Neural progenitor cell (in vitro differentiated cells): ENCODE measurements around the gene PITRM1. TPM values are rescaled to one million over a fixed set of nuclear protein-coding genes. Genes with fewer than 3 reads are reported as not detected.
A peak's percentile ranks its signal among the peaks of the same experiment; 100 is the strongest.

ENCODE experiments used
- DNase-seq: peaks from one replicate; pipeline ENCODE4 v3.0.0-alpha.2; 2016; ENCODE audit warnings: low spot score
- H2AFZ ChIP-seq: fragments of 200-600 bp; sonication (generic); replicated peaks from 2 replicates; pipeline ENCODE4 v1.6.1; 2016; ENCODE audit warnings: antibody characterized with exemption
- H3F3A ChIP-seq: fragments of 200-600 bp; sonication (generic); 2 replicates; pipeline ENCODE4 v1.6.1; 2016; ENCODE audit warnings: antibody characterized with exemption, low read depth
- H3K27ac ChIP-seq: fragments of 200-600 bp; sonication (generic); 2 replicates; pipeline ENCODE4 v1.5.1; 2016; ENCODE audit warnings: mild to moderate bottlenecking
- H3K27me3 ChIP-seq: fragments of 200-600 bp; sonication (generic); 2 replicates; pipeline ENCODE4 v1.6.1; 2016; ENCODE audit warnings: mild to moderate bottlenecking, moderate library complexity
- H3K36me3 ChIP-seq: fragments of 200-600 bp; sonication (generic); 2 replicates; pipeline ENCODE4 v1.5.1; 2016
- H3K4me1 ChIP-seq: fragments of 200-600 bp; sonication (generic); 2 replicates; pipeline ENCODE4 v1.6.1; 2016; ENCODE audit warnings: mixed run types
- H3K4me2 ChIP-seq: fragments of 200-600 bp; sonication (generic); 2 replicates; pipeline ENCODE4 v1.6.1; 2016
- H3K4me3 ChIP-seq: fragments of 200-600 bp; sonication (generic); 2 replicates; pipeline ENCODE4 v1.5.1; 2016
- H3K79me2 ChIP-seq: fragments of 200-600 bp; sonication (generic); 2 replicates; pipeline ENCODE4 v1.6.1; 2016; ENCODE audit warnings: low read depth
- H3K9ac ChIP-seq: fragments of 200-600 bp; sonication (generic); 2 replicates; pipeline ENCODE4 v1.6.1; 2016
- H3K9me3 ChIP-seq: fragments of 200-600 bp; sonication (generic); 2 replicates; pipeline ENCODE4 v1.5.1; 2016; ENCODE audit warnings: low read depth
- H4K20me1 ChIP-seq: fragments of 200-600 bp; sonication (generic); 2 replicates; pipeline ENCODE4 v1.6.1; 2016; ENCODE audit warnings: low read depth
- H3K27ac Mint-ChIP-seq: 3 replicates; pipeline ENCODE4 v1.8.0; 2021; ENCODE audit warnings: mixed read lengths
- H3K27me3 Mint-ChIP-seq: 2 replicates; pipeline ENCODE4 v1.8.0; 2022; ENCODE audit warnings: low read depth, mild to moderate bottlenecking, inconsistent platforms, moderate library complexity, mixed read lengths; ENCODE audit not compliant: insufficient read depth
- H3K36me3 Mint-ChIP-seq: 3 replicates; pipeline ENCODE4 v1.8.0; 2021; ENCODE audit warnings: mixed read lengths
- H3K4me1 Mint-ChIP-seq: 3 replicates; pipeline ENCODE4 v1.8.0; 2021; ENCODE audit warnings: mixed read lengths
- H3K4me3 Mint-ChIP-seq: 3 replicates; pipeline ENCODE4 v1.8.0; 2021; ENCODE audit warnings: mild to moderate bottlenecking, moderate library complexity, mixed read lengths
- H3K9me3 Mint-ChIP-seq: 3 replicates; pipeline ENCODE4 v1.8.0; 2020; ENCODE audit warnings: mixed read lengths
- EZH2 ChIP-seq: fragments of 200-600 bp; sonication (generic); IDR thresholded peaks from 2 replicates; pipeline ENCODE4 v1.6.1; 2017; ENCODE audit warnings: antibody characterized with exemption, mild to moderate bottlenecking, moderate library complexity
- EZH2phosphoT487 ChIP-seq: fragments of 200-600 bp; sonication (generic); IDR thresholded peaks from 2 replicates; pipeline ENCODE4 v1.6.1; 2017; ENCODE audit warnings: antibody characterized with exemption
- total RNA-seq: library from RNA; depleted of rRNA; stranded (reverse); fragments of >200 nt; gene quantifications from 2 replicates; pipeline ENCODE4 v1.2.3, GENCODE V29; 2015; ENCODE audit warnings: low replicate concordance
- TF ChIP-seq, protein P1 (sequence below): fragments of 200-600 bp; sonication (generic); IDR thresholded peaks from 2 replicates; pipeline ENCODE4 v1.5.1; 2017; ENCODE audit warnings: antibody characterized with exemption, mild to moderate bottlenecking

PITRM1 gene
- total RNA-seq, 1 donor from 2014 or later: 38.0 TPM

DNA sequence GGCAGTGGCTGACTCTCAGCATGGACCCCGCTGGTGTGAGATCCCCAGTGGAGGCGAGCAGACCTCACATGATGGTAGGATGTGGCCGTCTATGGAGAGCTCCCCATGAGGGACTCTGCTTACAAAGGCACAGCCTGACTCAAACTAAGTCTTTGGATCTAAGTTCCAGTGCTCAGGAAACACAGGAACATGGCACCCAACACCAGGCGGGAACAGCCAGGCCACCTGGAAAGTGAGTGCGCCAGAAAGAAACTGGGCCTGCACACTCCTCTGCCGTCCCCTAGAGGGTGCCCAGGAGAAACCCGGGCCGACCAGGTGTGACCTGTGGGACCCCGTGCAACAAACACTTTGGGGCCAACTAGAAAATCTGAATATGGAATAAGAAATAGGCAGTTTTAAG, 10.0 kb downstream of the PITRM1 start:
- peaks cover 4% of the 10 kb centered on the region for H3K36me3 ChIP-seq
- no peak overlapping the region for H3K4me3 ChIP-seq
- H4K20me1 ChIP-seq: no peaks in the 10 kb centered on the region
- H3K4me1 ChIP-seq: no peaks in the 10 kb centered on the region
- H3K9ac ChIP-seq: no peak overlapping the region
- H3K36me3 Mint-ChIP-seq: peaks cover 42% of the 10 kb centered on the region
- H3K27me3 Mint-ChIP-seq: peaks cover 8% of the 10 kb centered on the region
- H3K27me3 ChIP-seq: no peaks in the 10 kb centered on the region
- H3F3A ChIP-seq: no peaks in the 10 kb centered on the region
- H3K79me2 ChIP-seq: no peaks in the 10 kb centered on the region
- H3K4me2 ChIP-seq: no peak overlapping the region
- H2AFZ ChIP-seq: no peak overlapping the region
- no peak overlapping the region for H3K27ac Mint-ChIP-seq
- H3K9me3 Mint-ChIP-seq: no peaks in the 10 kb centered on the region
- no peaks in the 10 kb centered on the region for H3K9me3 ChIP-seq
- no peaks in the 10 kb centered on the region for H3K4me1 Mint-ChIP-seq
- H3K4me3 Mint-ChIP-seq: no peak overlapping the region
- DNase-seq: no peak
- no peak overlapping the region for H3K27ac ChIP-seq
- no peak for TF ChIP-seq EZH2
- TF ChIP-seq, protein P1, sequence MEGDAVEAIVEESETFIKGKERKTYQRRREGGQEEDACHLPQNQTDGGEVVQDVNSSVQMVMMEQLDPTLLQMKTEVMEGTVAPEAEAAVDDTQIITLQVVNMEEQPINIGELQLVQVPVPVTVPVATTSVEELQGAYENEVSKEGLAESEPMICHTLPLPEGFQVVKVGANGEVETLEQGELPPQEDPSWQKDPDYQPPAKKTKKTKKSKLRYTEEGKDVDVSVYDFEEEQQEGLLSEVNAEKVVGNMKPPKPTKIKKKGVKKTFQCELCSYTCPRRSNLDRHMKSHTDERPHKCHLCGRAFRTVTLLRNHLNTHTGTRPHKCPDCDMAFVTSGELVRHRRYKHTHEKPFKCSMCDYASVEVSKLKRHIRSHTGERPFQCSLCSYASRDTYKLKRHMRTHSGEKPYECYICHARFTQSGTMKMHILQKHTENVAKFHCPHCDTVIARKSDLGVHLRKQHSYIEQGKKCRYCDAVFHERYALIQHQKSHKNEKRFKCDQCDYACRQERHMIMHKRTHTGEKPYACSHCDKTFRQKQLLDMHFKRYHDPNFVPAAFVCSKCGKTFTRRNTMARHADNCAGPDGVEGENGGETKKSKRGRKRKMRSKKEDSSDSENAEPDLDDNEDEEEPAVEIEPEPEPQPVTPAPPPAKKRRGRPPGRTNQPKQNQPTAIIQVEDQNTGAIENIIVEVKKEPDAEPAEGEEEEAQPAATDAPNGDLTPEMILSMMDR: peak; percentile 35

DNA sequence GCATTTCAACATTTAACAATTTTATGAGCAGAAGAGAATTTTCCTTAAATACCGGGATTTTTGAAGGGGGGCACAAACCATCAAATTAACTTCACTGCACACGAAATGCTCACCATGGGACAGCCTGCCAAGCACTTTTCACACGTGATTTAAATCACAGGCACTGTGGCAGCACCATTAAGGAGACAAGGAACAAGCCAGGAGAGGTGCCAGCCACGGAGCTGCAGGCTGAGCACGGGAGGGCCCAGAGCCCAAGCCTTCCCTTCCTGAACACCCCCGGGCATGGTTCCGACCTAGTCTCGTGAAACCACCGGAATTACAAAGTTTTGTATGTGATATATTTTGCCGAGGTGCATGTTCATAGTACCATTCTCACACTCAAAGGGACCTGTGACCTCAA, 13.4 kb downstream of the PITRM1 start:
- H3K9me3 ChIP-seq: no peaks in the 10 kb centered on the region
- no peak overlapping the region for H3K27ac ChIP-seq
- no peak overlapping the region for H3K4me3 Mint-ChIP-seq

DNA sequence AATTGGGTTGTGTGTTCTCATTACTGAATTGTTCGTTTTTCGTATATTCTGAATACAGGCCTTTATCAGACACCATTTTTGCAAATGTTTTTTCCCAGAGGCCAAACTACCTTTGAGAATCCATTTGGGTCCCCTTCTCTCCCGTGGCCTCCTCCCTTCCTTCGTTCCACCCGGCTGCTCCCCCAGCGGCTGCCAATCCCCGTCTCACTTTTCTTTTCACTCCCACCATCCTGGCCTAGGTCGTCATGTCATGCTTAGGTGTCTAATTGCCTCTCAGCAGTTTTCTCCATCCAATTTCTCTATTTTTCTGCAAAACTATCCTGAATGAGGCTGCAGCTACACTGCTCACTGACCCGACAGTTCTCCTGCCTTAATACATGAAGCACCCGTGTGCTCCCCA, 17.9 kb downstream of the PITRM1 start:
- H3K36me3 Mint-ChIP-seq: peaks cover 44% of the 10 kb centered on the region
- H3K27ac ChIP-seq: no peak overlapping the region
- DNase-seq: no peak
- H3K27ac Mint-ChIP-seq: no peak overlapping the region
- peaks cover 12% of the 10 kb centered on the region for H3K36me3 ChIP-seq
- H2AFZ ChIP-seq: no peak overlapping the region
- no peaks in the 10 kb centered on the region for H3K79me2 ChIP-seq
- H3K4me2 ChIP-seq: no peak overlapping the region
- H3K9me3 Mint-ChIP-seq: no peaks in the 10 kb centered on the region
- H3F3A ChIP-seq: no peaks in the 10 kb centered on the region
- no peaks in the 10 kb centered on the region for H3K27me3 ChIP-seq
- H3K9ac ChIP-seq: no peak overlapping the region
- no peak overlapping the region for H3K4me3 Mint-ChIP-seq
- H3K4me1 ChIP-seq: no peaks in the 10 kb centered on the region
- no peaks in the 10 kb centered on the region for H3K9me3 ChIP-seq
- no peak overlapping the region for H3K4me3 ChIP-seq
- peaks cover 2% of the 10 kb centered on the region for H3K27me3 Mint-ChIP-seq
- TF ChIP-seq, protein P1: no peak
- TF ChIP-seq EZH2phosphoT487 (no peak), EZH2 (no peak)
- no peaks in the 10 kb centered on the region for H4K20me1 ChIP-seq
- no peaks in the 10 kb centered on the region for H3K4me1 Mint-ChIP-seq

More for the DNA sequence above, 13.4 kb downstream of the PITRM1 start:
- no peaks in the 10 kb centered on the region for H3K4me1 ChIP-seq
- H3K36me3 ChIP-seq: peaks cover 12% of the 10 kb centered on the region
- H2AFZ ChIP-seq: no peak overlapping the region
- H3K9me3 Mint-ChIP-seq: no peaks in the 10 kb centered on the region
- H3K27me3 Mint-ChIP-seq: peaks cover 4% of the 10 kb centered on the region
- no peak overlapping the region for H3K27ac Mint-ChIP-seq
- H3K4me3 ChIP-seq: no peak overlapping the region
- H3F3A ChIP-seq: no peaks in the 10 kb centered on the region
- H3K79me2 ChIP-seq: no peaks in the 10 kb centered on the region
- no peak for DNase-seq
- H3K9ac ChIP-seq: no peak overlapping the region
- H3K27me3 ChIP-seq: no peaks in the 10 kb centered on the region
- TF ChIP-seq EZH2phosphoT487 (no peak), EZH2 (no peak)
- TF ChIP-seq, protein P1: no peak
- H3K4me1 Mint-ChIP-seq: no peaks in the 10 kb centered on the region
- H4K20me1 ChIP-seq: no peaks in the 10 kb centered on the region
- H3K4me2 ChIP-seq: no peak overlapping the region
- H3K36me3 Mint-ChIP-seq: peaks cover 41% of the 10 kb centered on the region
